ENCODE results near the gene CLEC5A.

GRCh38 chr7:141930211-141930610, 16.6 kb downstream of the CLEC5A start:
- no peak for TF ChIP-seq CTCF (IDR thresholded peaks at IDR 0.05; ENCODE audit: poor library complexity)
- no peak for TF ChIP-seq EZH2phosphoT487 (IDR thresholded peaks at IDR 0.05; ENCODE audit: low read depth, severe bottlenecking, unreplicated experiment)
